Epithelial cell of esophagus (primary cell): ENCODE results near the gene FAM110D.

ENCODE experiments used
- DNase-seq: peaks from one replicate; pipeline ENCODE4 v3.0.0; 2010; ENCODE audit warnings: low read depth
- H3K4me3 ChIP-seq: 2 replicates; pipeline ENCODE4 v1.5.1; 2011; ENCODE audit warnings: mild to moderate bottlenecking, low read length, control low read depth
- TF ChIP-seq, protein P1 (sequence below): IDR thresholded peaks from 2 replicates; pipeline ENCODE4 v1.5.1; 2011; ENCODE audit warnings: low read depth, mild to moderate bottlenecking, low read length, control low read depth, inconsistent platforms; ENCODE audit not compliant: insufficient read depth; ENCODE audit errors: missing control alignments

Gene FAM110D

GRCh38 chr1:26189331-26189730 lies 30.5 kb downstream of the FAM110D start:
- no peak for DNase-seq
- H3K4me3 ChIP-seq = no peak overlapping the region
- TF ChIP-seq, protein P1, sequence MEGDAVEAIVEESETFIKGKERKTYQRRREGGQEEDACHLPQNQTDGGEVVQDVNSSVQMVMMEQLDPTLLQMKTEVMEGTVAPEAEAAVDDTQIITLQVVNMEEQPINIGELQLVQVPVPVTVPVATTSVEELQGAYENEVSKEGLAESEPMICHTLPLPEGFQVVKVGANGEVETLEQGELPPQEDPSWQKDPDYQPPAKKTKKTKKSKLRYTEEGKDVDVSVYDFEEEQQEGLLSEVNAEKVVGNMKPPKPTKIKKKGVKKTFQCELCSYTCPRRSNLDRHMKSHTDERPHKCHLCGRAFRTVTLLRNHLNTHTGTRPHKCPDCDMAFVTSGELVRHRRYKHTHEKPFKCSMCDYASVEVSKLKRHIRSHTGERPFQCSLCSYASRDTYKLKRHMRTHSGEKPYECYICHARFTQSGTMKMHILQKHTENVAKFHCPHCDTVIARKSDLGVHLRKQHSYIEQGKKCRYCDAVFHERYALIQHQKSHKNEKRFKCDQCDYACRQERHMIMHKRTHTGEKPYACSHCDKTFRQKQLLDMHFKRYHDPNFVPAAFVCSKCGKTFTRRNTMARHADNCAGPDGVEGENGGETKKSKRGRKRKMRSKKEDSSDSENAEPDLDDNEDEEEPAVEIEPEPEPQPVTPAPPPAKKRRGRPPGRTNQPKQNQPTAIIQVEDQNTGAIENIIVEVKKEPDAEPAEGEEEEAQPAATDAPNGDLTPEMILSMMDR = no peak

- no peak for DNase-seq
- TF ChIP-seq, protein P1 = peak; percentile 4
- H3K4me3 ChIP-seq = no peak overlapping the region
Measured at GRCh38 chr1:26189751-26190275, 30.9 kb downstream of the FAM110D start.

DNA sequence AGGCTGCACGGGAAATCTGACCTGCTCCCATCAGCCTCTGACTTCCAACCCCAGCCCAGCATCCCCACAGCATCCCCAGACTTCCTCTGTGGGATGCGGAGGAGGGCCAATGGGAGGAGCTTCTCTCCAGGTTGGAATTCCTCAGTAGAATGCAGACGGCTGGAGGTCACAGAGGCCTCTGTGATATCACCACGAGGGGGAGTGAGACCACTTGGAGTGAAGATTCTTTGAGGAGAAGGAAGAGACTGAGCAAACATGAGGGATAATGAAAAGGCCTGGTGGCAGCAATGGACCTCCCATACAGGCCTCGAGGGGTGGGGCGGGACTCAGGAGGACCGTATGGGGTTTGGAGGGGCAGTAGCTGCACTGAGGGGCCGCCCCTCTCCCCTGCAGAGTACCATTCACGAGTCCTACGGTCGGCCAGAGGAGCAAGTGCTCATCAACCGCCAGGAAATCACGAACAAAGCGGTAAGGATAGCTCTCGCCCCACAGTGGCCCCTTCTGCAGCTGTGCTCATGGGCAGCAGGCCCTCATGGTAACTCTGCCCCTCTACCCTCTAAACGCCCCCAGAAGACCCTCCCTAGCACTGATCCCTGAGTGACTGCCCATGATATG lies 31.6 kb downstream of the FAM110D start, which contains the start of gene CATSPER4:
TSS of gene CATSPER4 (plus strand) at position 230 of the 615 bp plus-strand sequence. CDS start at position 256, 26 bp downstream.
- peak; percentile 31 for DNase-seq
- TF ChIP-seq, protein P1 = peak; percentile 20
- H3K4me3 ChIP-seq = no peak within 1 kb of the TSS

DNA sequence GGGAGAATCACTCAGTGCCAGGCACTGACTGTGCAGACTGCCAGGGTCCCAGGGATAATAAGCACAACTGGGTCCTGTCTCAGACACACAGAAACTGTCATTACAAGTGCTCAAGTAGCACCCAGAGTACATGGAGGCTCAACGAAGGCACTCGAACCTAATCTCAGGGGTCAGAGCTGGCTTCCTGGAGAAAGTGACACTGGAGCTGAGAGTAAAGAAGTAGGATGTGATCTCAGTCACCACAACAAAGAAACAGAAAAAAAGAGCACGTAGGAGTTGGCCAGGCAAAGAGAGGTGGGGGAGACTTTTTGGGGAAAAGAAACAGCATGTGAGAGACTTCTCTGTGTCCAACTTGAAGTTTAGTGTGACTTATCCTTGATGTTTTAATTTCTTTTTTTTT lies 32.9 kb downstream of the FAM110D start:
- TF ChIP-seq, protein P1 = no peak

DNA sequence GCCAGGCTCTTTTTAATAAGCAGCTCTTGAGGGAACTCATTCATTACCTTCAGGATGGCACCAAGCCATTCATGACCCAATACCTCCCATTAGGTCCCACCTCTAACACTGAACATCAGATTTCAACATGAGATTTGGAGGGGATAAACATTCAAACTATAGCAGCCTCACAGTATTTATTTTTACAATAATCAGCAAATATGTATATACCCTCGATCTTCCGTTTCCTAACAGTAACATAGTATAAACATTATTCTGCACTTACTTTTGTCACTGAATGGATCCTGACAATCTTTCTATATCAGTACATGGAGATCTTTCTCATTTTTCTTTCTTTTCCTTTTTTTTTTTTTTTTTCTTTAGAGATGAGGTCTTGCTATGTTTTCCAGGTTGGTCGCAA lies 36.9 kb downstream of the FAM110D start:
- DNase-seq = no peak
- H3K4me3 ChIP-seq = no peak overlapping the region
- TF ChIP-seq, protein P1 = no peak

More for the DNA sequence above, 32.9 kb downstream of the FAM110D start:
- DNase-seq = no peak
- no peak overlapping the region for H3K4me3 ChIP-seq

GRCh38 chr1:26197301-26197700 lies 38.4 kb downstream of the FAM110D start:
- DNase-seq = no peak
- TF ChIP-seq, protein P1 = no peak
- no peak overlapping the region for H3K4me3 ChIP-seq

- no peak for DNase-seq
- TF ChIP-seq, protein P1 = no peak
- no peak overlapping the region for H3K4me3 ChIP-seq
Measured at GRCh38 chr1:26197813-26198212, 38.9 kb downstream of the FAM110D start.
